GM21717 (cell line): ENCODE measurements around the gene SH3D19.
"Not testable (repeated sequence)": the region's sequence is repeated elsewhere in the genome, so short reads cannot be mapped to it uniquely, and the experiment has no call there.

Experiments
- ATAC-seq: cut with Tn5 transposase; IDR thresholded peaks from one replicate; pipeline ENCODE4 v1.9.1; 2021; ENCODE audit warnings: mild to moderate bottlenecking, moderate library complexity; ENCODE audit not compliant: unreplicated experiment

SH3D19 gene

DNA sequence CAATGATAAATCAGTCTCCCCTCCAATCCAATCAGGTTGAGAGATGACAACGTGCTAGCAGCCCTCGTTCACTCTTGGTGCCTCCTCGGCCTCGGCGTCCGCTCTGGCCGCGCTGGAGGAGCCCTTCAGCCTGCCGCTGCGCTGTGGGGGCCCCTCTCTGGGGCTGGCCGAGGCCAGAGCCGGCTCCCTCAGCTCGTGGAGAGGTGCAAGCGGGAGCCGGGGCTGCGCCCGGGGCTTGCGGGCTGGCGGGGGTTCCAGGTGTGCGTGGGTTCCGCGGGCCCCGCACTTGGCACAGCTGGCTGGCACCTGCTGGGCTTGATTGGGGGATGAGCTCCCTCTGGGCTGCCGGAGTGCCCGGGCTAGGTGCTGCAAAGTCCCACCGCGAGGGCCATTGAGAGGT is 89.4 kb downstream of the SH3D19 start:
- no peak for ATAC-seq

DNA sequence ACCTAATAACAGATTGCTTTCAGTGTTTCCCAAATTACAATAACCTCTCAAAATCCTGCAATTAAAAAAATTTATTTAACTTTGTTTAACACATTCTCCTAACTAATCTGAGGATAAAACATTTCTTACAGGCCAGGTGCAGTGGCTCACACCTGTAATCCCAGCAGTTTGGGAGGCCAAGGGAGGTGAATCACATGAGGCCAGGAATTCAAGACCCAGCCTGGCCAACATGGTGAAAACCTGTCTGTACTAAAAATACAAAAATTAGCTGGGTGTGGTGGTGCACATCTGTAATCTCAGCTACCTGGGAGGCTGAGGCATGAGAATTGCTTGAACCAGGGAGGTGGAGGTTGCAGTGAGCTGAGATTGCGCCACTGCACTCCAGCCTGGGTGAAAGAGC is 90.0 kb downstream of the SH3D19 start:
- not testable (repeated sequence) for ATAC-seq

DNA sequence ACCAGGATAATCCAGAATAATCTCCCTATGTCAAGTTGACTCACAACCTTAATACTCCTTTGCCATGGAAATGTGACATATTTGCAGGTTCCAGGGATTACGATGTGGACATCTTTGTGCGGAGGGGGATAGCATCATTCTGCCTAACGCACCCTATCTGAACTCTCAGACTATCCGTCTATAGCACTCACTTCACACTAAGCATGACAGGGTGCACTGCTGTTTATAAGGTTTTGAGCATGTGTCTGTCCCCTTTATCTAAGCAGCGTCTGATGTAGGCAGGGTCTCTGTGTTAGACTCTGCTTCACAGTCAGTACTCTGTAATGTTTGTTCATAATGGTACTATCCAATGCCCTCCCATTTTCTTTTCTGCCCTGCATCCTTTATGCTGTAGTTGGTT is 91.8 kb downstream of the SH3D19 start:
- ATAC-seq: no peak

DNA sequence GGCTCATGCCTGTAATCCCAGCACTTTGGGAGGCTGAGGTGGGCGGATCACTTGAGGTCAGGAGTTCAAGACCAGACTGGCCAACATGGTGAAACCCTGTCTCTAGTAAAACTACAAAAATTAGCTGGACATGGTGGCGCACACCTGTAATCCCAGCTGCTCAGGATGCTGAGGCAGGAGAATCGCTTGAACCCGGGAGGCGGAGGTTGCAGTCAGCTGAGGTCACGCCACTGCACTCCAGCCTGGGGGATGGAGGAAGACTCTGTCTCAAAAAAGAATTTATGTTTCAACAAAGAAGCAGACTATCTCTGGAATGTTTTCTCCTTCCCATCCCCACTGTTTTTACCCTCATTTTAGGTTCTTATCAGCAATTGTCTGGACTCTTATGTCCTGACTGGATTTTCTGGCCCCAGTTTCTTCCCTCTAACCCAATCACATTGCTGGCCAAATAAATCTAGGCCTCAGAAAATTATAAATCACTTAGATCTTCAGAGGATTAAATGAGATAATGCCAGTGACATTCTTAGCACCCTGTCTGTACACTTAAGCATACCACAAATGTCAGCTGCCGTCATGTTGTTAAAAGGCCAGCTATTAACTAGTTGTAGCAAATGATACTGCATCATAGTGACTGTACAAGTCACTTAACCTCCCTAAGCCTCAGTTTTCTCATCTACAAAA is 93.3 kb downstream of the SH3D19 start:
- ATAC-seq: no peak

DNA sequence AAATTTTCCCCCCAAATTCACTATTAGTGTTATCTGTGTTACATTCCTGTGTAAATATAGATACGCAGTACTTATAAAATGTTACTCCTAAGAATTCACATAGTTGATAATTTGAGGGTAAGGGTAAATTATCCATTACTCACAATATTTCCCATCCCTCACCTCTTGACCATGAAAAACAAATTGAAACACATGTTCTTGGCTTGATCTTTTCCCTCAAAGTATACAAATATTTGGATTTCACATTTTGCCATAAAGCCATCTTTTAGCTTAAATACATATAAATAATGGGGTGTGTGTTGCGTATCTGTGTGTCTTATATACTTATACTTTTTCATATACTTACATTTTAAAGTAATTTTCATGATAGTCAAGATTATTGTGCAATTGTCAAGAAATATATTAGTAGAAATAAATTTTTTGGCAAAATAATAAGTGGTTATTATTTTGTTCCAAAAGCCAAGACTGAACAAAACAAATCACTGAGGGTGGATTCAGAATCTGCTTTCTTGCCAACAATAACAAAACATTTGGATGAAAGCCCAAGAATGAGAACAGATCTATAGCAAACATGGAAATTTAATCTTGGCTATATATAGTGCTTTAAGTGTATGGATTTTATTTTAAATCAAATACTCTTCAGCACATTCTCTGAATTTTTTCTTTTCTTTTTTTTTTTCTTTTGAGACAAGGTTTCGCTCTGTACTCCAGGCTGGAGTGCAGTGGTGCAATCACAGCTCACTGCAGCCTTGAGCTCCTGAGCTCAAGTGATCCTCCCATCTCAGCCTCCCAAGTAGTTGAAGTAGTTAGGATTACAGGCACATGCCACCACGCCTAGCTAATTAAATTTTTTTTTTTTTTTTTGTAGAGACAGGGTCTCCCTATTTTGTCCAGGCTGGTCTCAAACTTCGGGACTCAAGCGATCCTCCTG is 97.0 kb downstream of the SH3D19 start:
- ATAC-seq: no peak

DNA sequence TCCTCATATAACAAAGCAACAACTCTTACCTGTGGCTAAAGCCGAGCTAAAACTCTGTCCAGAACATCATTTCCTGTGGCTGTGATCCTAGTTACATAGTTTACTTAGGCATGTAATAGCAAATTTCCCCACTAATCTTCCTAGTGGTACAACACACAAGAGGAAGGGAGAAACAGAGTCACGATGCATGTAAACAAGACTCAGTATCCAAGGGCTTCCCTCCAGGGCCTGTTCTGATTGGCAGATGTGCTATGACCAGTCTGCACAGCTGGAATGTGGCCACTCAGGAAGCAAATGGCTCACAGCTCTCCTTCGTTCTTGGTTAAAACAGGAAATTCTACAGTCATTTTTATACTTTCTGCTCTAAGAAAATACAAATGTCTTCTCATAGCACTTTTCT is 97.7 kb downstream of the SH3D19 start:
- no peak for ATAC-seq

DNA sequence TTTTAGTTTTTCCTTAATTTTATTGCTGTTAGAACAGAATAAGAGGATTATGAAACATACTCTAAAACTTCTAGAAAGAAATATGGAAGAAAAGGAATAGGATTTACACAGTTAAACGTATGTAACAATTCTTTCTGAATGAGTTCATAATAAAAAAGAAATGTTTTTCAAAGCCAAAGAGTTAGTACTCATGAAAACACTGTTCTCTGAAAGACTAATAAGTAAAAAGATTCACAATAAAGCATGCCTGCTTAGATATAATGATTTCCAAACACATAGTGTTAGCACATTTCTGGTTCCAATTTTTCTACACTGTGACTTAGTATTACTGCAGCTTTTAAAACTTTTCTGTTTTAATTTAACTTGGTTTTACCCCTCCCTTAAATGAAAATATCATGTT is 98.2 kb downstream of the SH3D19 start:
- no peak for ATAC-seq

DNA sequence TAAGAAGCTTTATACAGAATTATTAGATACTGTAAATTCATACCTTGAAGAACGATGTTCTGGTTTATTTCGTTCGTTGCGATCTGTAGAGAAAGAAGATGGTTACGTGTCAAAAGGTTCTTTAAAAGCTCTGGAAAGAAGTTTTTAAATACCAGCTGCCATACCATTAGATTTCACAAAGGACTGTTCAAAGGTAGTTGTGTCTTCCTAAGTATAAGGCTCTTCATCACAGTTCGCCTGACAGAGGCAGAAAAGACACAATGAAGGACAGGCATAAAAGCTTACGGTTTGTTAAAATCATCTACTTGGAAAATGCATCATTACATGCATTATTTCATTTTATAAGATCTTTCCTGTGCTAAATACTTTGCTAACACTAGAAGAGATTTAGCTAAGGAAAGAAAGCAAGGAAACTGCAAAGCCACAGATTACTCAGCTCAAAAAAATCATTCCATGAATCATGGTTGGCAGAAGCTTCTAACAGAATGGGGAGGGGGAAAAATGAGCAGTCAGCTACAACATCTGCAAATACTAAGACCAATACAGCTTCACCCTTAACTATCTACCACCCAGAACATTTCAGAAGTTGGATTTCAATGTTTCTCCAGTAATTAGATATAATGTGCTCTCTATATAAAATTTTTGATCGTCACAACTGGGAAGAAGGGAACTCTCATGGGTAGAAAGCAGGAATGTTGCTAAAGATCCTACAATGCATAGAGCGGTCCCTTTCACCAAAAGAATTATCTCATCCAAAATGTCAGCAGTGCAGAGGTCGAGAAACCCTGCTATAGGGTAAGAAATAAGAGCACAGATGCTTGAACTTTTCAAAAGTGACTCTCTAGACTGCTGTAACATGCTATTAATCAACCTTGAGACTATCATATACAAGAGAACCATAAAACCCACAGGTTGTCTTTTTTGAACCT is 99.1 kb downstream of the SH3D19 start:
- ATAC-seq: no peak

DNA sequence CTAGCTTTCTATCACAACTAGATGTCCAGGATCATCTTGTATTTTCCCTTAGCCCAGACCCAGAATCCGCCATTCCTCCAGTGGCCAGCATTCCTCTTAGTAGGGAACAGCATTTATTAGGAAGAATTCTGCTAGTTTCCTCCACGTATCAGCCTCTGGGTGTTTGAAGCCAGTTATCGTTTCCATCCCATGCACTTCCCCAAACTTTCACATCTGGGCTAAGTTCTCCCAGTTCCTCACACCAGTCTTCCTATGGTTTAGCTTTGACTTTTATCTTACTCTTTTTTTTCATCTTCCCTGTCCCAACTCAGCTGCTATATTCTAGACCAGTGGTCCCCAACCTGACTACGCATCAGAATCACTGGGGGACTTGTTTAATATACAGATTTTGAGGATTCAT is 101.9 kb downstream of the SH3D19 start:
- ATAC-seq: no peak

DNA sequence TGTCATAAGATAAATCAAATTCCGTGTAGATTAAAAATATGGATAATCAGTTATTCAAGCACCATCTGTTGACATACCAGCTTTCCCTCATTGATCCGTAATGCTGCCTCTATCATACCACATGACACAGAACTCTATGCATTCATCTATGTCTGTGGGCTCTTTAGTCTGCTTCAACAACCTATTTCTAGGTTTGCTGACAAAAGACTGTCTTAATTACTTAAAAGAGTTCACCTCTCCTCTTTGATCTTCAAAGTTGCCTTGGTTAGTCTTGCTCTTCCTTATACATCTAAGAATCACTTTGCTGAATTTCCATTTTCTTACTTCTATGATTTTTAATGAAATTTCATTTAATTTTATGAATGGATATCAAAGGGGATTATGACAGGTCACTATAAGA is 105.5 kb downstream of the SH3D19 start:
- no peak for ATAC-seq

DNA sequence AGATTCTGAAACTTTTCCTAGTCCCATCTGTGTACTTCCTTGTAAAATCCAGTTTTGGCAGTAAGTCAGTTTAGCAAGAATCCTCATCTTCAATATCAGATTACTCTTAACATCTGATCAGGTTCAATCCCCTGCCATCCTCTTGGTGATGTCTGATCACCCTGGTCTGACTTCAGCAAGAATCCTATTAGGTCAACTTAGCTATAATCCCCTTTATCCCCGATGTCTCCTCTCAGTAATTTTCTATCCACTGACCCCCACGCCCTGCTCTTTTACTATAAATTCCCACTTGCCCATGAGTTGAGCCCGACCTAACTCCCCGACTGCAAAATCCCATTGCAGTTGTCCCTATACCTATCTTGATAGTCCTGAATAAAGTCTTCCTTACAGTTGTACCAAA is 106.3 kb downstream of the SH3D19 start:
- no peak for ATAC-seq

DNA sequence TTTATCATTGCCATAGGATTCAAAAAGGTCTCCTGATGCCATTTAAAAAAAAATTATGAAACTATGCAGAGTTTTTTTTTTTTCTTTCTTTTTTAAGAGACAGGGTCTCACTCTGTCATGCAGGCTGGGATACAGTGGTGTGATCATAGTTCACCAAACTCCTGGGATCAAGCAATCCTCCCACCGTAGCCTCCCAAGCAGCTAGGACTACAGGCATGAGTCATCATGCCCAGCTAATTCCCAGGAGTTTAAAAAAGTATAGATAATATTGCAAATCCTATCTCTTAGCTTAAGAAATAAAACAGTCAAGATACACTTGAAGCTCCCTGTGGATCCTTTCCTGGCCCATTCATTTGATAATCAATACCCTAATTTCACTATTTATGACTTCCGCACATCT is 107.1 kb downstream of the SH3D19 start:
- no peak for ATAC-seq

DNA sequence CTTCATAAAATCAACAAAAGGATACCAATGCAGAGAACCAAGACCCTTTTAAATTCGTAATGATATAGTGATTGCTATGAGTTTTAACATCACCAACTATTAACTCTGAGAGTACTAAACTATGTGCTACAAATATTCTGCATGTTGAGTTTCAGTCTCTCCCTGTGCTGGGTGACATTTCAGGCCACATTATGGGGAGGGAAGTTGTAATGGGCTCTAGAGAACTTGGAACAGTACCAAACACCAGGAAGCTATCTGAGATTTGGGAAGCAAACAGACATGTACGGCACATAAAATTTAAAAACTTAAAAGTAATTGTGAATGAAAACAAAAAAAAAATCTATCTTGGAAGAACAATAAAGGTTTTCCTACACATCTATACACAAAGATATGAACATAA is 108.1 kb downstream of the SH3D19 start:
- no peak for ATAC-seq

DNA sequence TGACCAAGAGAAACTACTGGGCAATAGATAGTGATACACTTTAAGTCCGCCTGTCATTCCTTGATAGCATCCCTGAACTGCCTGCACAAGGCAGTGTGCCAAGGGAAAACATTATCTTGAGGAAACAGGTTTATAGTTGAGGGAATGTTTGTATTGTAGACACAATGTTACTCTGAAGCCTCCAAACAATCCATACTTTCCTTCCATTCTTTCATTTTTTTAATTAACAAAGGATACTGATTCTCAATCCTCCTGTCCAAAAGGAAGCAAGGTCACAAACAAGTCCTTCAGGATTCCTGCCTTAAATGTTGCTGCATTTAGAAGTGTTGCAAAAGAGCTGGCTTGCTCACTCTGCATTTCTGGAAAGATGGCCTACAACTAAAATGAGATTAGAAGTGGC is 110.1 kb downstream of the SH3D19 start:
- no peak for ATAC-seq

DNA sequence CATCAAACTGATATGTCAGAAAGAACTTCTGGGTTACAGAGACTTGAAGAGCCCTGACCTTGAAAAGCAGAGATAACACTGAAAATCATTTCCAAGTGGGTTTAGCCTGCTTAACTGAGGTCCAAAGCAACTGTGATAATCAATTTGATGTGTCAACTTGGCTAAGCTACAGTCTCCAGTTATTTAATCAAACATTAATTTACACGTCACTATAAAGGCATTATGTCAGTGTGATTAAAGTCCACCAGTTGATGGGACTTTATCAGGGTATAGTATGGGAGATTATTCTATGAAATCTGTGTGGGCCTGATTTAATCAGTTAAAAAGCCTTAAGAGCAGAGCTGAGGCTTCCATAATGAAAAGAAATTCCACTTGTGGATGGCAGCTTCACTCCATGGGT is 117.5 kb downstream of the SH3D19 start:
- ATAC-seq: no peak

DNA sequence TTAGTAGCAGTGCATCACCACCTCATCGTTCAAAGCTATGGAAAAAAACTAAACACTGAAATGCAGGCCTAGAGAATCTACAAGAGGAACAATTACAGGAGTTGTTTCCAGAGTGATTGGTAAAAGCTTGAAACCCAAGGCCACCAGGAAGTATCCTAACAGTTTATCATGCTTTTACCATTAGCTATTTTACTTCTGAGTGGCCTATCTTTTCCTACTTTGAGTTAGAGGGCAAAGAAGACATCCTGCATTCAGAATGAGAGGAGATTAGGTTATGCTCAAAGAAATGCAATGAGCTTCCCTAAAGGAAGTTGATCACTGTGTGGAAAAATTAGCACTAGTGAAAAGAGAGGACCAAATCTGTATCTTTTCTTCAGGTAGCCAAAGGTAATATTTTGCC is 118.2 kb downstream of the SH3D19 start:
- no peak for ATAC-seq

DNA sequence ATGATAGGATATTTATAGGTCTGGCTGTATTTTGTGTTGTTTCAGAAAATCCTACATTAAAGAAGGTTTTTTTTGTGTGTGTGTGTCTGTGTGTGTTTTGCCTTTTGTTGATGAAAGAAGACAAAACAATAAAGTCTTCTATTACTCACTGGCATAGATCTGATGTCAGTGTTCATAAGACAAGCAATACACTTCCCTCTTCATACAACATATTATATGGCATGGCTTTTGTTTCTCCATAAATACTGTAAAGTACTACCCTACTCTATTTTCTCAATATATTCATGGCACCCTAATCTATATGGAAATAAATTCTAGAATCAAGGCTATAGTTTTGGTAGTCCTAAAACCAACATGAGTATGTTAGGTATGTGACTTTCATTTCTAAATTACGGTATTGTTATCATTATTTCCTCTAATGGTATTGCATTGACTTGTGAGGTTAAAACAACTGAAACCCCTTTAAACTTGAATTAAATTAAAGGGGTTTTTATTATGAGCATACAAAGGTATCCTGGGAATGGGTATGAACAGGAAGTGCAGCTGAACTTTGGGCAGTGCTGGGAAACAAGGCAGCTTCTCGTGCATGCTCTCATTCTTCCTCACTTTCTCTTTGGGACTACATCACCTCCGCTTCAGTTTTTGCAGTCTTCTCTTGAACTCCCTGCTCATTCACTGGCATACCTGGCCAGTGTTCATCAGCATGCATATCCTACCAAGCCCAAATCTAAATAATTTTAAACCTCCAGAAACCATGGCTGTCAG is 119.0 kb downstream of the SH3D19 start:
- no peak for ATAC-seq

DNA sequence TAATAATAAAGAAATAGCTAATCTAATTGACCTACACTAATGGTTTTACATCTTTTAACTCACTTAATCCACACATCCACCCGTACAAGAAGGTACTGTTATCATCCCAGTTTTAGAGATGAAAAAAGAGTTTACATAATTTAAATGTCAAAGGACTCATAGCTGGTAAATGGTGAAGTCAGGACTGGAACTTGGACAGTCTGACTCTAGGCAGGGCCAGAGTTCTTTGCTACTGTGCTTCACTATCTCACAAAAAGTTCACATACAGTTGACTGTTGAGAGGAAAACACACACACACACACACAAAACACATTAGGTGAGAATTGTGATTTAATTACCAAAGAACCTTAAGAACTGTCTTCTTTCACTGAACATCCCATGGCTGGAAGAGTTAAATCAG is 119.7 kb downstream of the SH3D19 start:
- no peak for ATAC-seq

DNA sequence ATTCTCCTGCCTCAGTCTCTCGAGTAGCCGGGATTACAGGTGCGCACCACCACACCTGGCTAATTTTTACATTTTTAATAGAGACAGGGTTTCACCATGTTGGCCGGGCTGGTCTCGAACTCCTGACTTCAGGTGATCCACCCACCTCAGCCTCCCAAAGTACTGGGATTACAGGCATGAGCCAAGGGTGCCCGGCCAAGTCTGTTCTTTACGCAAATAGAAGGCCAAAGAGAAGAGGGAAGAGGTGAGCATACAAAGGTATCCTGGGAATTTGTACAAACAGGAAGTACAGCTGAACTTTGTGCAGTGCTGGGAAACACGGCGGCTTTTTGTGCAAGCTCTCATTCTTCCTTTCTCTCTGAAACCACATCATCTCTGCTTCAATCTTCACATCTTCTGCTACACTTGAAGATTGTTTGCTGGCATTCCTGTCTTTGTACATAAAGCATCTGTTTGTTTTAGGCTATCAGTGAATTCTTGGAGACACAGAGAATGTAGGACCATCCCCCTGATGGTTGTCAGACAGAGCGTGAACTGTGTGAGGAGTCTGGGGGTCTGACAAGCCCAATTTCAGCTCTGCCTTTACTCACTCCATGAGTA is 120.4 kb downstream of the SH3D19 start:
- no peak for ATAC-seq

DNA sequence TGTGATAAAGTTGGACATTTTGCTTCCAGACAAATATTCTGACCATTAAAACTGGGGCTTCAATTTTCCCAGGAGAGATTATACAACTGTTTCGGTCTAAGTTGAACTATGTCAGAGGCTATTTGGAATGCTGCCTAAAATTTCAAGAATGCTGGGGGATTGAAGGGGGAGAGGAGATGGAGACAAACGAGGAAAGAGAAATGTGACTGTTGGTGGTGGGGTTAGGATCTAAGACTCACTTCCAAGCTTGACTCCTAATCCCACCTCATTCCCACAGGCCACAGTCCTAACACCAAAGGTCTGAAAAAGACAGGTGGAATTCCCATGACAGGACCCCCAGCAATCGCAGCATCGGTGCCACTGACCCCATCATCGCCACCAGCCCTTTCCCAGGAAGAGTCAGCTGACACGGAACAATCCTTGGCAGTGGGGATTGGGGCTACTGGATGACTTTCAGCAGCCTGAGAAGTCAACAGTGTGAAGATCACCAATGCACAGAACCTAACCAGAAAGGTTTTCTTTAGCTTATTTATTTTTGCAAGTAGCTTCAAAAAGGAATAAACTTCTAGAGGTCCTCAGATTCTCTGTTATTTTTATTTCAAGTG is 122.5 kb downstream of the SH3D19 start:
- no peak for ATAC-seq
